ENCODE measurements around the gene SBF2. TPM values are rescaled to one million over a fixed set of nuclear protein-coding genes. Genes with fewer than 3 reads are reported as not detected.
"Not testable (repeated sequence)": the region's sequence is repeated elsewhere in the genome, so short reads cannot be mapped to it uniquely, and the experiment has no call there.

The SBF2 gene
- total RNA-seq, 1 donor from 2014 or later = 27.7 TPM

DNA sequence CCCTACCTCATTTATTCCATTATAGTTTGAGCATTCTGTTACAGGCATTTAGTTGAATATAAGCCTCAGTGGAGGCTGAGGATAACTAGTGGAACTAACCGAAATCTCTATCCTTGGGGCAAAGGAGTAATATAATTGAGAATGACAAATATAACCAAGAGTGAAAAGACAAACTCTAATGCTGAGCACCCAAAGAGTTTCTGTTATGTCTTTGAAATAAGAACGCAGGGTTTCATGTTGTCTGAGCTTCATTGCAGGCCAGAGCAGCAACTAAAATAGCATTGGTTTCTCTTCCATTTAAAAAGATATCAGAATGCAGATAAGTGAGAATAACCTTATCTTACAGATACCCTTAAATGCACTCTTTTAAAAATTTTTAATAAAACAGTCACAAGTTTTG is 131.8 kb downstream of the SBF2 start:
- ATAC-seq = no peak

DNA sequence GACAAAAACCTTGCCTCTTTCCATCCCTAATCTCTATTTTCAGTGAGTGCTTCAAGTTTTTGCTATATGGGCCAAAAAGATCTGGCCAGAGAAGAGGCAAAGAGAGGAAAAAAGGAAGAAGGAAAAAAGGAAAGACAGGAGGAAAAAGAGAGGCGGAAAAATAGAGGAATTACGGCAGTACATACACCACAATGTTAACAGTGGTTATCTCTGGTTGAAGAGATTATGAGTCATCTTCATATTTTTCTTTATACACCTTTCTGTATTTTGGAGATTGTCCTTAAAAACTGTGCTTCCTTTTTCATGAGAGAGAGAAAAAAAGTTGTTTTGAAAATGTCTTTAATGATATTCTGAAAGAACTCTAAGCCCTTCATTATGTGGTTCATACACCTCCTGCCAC is 133.7 kb downstream of the SBF2 start:
- ATAC-seq = no peak

DNA sequence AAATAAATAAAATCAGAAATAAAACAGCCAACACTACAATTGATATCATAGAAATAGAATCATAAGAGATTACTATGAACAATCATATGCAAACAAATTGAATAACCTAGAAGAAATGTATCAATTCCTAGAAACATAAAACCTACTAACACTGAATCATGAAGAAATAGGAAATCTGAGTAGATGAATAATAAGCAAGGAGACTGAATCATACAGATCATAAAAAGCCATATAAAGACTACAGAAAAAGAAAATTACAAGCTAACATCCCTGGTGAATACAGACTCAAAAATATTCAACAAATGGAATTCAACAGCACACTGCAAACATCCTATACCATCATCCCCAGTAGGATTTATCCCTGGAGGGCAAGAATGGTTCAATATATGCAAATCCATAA is 135.6 kb downstream of the SBF2 start:
- no peak for ATAC-seq

DNA sequence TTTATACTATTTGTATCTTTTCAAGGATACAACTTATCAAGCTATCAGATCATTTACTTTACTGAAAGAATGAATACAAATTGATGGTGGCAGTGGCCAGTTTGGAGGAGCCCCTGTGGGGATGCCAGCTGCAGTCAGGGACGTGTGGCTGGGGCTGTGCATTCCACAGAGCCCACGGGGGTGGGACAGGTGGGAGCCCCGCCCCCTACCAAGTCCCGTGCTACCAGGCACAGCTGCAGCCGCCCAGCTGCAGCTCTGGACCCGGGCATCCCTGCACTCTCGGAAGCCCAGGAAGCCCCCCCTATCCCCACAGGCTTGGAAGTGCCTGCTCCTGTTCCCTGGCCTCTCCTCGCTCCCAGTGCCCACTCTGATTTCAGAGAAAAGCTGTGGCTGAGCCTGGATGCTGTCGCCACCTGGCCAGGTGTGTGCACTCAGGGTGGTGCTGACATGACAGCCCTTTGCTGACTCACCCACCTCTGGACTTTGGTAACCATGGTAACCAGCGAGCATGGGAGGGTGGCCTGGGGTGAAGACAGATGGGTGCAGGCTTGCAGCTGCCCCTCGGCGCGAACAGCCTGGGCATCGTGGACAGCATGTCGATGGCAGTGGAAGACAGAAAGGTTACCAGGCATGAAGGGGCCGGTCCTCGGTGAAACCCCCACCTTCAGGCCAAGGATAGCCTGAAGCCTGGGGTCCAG is 138.1 kb downstream of the SBF2 start:
- no peak for ATAC-seq

DNA sequence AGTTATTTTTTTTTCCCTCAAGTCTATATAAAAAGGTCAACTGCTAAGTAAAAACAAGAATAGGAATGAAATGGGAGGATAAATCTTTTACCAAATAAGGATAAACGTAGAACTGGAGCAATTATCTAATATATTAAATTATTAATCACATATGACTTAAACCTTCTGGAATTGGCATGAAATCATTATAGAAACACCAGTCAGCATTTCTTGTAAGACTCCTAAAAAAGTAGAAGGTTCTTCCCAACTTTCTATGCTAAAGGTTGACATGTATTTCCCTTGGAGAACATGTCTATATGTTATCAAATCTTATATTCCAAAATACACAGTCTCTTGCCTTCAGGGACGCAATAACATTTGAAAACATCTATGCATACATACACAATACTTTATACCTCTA is 143.2 kb downstream of the SBF2 start:
- ATAC-seq = no peak

DNA sequence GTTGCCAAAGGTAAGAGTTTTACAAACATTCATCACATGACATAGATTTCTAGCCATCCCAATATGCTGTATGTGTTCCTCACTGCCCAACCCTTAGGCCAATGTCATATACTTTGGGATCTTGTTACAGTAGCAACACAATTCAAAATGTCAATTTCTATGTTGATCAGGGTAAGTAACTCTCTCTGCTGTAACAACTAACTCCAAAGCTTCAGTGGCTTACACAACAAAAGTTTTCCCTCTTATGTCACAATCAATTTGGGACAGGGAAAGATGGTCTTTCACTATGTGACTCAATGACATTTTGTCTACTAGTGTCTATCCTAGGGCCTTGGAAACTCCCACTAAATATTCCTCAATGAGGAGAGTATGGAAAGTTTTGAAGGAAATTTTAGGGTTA is 144.5 kb downstream of the SBF2 start:
- no peak for ATAC-seq

DNA sequence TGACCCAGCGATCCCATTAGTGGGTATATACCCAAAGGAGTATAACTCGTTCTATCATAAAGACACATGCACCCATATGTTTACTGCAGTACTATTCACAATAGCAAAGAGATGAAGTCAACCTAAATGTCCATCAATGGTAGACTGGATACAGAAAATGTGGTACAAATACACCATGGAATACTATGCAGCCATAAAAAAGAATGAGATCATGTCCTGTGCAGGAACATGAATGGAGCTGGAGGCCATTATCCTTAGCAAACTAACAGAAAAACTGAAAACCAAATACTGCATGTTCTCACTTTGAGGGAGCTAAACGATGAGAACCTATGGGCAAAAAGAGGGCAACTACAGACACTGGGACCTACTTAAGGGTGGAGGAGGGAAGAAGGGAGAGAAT is 146.8 kb downstream of the SBF2 start:
- ATAC-seq = no peak

DNA sequence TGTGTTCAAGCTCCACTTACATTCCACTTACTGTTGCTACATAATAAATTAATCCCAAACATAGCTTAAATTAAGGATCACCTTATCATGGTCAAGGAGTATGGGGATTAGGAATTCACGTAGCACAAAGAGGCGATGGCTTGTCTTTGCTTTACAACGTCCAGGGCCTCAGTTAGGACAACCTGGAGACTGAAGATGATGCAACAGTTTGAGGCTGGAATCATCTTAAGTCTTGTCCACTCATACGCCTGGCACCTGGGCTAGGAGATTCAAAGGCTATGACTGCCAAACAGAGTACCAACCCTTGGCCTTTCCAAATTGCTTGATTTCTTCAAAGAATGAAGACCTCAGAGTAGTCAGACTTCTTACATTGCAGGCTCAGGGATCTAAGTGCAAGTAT is 149.1 kb downstream of the SBF2 start:
- no peak for ATAC-seq

DNA sequence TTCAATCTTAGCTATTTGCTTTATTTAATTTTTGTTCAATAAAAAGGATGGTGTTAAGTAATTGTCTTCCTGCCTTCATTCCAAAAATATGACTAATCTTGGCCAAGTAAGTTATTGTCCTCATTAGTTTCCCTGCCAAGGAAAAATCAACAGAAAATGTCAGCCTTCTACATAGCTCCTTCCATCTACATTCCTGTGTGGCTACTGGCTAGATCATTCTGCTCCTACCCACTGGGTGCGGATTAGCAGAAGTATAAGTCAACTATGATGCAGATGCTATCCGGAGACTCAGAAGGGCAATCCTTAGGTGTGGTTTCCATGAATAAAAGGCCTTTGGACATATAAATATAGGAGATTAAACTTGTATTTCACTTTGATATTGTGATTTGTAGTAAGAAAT is 154.4 kb downstream of the SBF2 start:
- ATAC-seq = peak; percentile 82

DNA sequence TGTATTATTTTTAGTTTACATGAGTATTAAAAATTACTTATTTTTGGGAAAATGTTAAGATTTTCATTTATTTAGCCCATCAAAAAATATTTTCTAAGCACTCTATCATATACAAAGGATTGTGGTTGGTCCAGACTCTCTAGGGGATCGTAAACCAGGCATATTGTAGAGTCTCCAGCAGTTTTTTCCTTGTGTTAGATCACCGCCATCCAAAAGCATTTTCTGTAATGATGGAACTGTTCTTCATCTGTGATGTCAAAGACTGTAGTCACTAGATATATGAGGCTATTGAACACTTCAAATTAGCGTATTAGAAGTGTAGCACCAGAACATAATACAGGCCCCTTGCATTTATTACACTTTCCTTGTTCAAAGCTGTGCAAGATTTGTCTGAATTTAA is 154.9 kb downstream of the SBF2 start:
- no peak for ATAC-seq

DNA sequence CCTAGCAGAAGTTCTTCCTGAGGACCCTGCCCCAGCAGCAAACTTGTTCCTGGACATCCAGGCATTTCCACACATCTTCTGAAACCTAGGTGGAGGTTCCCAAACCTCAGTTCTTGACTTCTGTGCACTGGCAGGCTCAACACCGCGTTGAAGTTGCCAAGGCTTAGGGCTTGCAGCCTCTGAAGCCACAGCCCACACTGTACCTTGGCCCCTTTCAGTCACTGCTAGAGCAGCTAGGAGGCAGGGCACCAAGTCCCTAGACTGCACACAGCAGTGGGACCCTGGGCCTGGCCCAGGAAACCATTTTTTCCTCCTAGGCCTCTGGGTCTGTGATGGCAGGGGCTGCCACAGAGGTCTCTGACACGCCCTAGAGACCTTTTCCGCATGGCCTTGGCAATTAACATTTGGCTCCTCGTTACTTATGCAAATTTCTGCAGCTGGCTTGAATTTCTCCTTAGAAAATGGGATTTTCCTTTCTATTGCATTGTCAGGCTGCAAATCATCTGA is 159.0 kb downstream of the SBF2 start:
- ATAC-seq = no peak

DNA sequence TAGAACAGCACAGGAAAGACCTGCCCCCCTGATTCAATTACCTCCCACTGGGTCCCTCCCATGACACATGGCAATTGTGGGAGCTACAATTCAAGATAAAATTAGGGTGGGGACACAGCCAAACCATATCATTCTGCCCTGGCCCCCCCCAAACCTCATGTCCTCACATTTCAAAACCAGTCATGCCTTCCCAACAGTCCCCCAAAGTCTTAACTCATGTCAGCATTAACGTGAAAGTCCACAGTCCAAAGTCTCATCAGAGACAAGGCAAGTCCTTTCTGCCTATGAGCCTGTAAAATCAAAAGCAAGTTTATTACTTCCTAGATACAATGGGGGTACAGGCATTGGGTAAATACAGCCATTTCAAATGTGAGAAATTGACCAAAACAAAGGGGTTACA is 159.8 kb downstream of the SBF2 start:
- ATAC-seq = not testable (repeated sequence)

DNA sequence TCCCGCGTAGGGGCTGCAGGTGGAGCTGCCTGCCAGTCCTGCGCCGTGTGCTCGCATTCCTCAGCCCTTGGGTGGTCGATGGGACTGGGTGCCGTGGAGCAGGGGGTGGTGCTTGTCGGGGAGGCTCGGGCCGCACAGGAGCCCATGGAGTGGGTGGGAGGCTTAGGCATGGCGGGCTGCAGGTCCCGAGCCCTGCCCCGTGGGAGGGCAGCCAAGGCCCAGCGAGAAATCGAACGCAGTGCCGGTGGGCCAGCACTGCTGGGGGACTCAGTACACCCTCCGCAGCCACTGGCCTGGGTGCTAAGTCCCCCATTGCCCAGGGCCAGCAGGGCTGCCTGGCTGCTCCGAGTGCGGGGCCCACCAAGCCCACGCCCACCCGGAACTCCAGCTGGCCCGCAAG is 160.8 kb downstream of the SBF2 start:
- not testable (repeated sequence) for ATAC-seq

DNA sequence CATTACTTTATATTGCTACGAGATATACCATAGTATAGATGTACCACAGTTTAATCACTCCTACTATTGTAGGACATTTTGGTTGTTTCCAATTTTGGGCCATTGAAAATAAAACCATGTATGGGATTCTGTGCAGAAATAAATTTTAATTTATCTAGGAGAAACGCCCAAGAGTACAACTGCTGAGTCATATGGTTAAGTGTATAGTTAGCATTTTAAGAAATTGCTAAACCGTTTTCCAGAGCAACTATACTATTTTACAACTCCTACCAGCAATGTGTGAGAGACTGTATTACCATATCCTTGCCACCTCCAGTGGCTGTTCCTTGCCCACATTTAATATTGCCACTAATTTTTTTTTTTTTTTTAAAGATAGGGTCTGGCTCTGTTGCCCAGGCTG is 163.1 kb downstream of the SBF2 start:
- no peak for ATAC-seq

DNA sequence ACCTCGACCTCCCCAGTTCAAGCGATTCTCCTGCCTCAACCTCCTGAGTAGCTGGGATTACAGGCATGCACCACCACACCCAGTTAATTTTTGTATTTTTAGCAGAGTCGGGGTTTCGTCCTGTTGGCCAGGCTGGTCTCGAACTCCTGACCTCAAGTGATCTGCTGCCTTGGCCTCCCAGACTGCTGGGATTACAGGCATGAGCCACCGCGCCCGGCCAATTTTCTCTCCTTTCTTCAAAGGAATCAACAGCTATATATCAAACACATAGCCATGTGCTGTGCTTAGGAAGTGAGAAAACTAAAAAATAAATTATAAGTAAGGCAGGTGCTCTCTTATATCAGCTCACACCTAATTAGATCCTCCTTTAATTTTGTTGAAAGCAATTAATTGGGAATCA is 164.8 kb downstream of the SBF2 start:
- ATAC-seq = not testable (repeated sequence)

DNA sequence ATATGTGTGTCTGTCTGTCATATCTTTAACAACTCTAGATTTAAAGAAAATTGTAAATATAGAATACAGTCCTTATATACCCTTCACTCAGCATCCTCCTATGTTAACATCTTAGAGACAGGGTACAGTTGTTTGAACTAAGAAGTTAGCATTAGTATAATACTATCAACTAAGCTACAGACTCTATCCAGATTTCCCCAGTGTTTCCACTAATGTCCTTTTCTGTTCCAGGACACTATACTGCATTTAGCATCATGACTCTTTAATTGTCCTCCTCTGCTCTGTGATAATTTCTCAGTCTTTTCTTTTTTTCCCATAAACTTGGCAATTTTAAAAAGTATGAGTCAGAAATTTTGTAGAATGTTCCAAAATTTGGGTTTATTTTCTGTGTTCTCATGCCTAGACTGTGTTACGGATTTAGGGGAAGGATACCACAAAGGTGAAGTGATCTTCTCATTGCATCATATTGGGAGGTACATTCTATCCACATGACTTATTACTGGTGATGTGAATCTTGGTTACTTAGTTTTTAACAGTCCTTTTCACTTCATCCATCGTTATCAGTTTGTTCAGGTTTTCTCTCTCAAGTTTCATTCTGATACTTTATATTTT is 168.4 kb downstream of the SBF2 start:
- ATAC-seq = no peak

DNA sequence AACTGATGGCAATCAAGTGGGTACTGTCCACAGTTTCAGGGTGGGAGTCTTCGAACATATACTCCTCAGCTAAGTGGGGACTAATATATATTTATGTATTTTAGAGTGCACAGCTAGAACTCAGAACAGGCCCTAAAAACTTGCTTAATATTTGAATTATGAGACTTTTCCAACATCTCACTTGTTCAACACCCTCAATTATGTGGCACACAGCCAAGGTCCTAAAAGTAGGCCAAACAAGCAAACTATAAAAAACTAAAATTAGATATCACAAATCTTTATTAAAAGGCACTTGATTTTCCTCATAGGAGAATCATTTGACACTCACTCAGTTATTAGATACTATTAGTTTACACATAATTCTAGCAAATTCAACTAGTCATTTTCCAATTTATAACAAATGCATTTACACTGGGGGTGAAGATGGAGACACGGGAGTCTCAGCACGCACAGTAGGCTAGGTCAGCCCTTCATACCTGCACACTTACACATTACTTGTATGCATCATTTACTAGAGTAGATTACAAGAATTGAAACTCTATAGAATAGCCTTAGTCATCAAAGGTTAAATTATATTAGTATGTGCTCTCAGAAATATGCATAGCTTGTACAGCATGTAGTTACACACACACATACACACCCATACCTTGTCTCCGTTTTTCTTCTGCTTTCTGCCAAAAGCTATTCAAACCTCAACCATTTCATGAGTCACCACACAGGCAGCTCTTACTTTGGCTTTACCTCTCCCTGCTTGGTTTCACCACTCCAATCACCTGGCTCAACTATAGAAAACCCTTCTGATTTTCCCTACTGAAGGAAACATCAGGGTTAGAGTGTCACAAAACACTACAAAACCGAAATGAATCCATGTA is 171.5 kb downstream of the SBF2 start:
- ATAC-seq = peak; percentile 99

DNA sequence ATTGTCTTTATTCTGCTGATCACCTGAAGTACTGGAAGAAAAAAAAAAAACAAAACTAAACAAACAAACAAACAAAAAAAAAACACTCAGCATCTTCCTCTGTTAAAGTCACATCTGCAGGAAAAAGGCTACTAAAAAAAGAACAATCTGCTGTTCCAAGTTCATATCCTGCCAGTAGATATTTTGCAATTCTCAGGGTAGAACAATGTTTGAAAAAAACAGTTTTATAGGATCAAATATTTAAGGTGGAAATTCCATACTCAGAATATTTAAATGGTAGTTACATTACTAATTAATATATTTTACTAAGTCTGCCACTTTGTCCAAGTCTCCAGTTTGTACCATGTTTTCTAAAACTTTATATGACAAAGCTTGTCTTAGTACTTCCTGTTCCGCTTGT is 175.2 kb downstream of the SBF2 start:
- ATAC-seq = no peak

DNA sequence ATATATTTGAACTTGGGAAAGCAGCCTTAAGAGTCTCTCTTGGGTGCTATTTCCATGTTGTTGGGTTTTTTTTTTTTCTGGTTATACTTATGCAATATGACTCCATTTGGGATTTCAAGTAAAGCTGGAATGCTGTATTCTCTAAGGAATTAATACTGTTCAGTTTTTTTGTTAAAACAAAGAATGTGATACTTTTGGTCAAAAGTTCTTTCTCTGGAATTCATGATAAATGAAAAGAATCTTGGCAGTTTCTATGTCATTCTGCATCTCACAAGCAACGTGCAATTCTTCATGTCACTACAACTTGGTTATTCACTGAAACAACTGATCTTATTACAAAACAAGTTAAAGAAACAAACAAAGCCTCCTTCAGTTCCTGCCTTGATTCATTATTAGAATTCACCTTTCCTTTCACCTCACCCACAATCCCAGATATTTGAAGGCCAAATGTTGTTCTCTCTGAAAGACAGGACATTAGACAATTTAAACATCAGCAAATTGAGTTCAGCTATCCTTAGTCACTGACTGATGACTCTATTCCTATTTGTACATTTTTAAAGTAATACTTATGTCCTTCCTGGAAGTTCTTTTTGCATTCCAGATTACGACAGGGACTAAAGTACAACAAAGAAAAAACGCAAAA is 176.2 kb downstream of the SBF2 start:
- no peak for ATAC-seq

DNA sequence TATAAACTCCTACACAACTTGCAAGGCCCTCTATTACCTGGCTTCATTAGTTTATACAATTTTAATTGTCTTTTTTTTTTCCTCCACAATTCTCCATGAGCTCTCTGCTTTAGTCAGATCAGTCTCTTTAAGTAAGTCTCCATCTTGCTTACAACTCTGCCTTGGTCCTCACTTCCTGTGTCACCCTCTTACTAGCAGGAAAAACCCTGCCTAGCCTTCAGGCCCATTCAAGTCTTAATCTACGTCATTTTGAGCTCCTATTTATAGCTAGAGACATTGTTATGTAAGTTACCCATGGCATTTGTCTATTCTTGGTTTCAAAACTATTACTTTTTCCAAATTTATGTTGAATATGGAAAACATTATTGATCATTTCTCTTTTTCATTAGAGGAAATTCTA is 177.4 kb downstream of the SBF2 start:
- peak; percentile 66 for ATAC-seq

DNA sequence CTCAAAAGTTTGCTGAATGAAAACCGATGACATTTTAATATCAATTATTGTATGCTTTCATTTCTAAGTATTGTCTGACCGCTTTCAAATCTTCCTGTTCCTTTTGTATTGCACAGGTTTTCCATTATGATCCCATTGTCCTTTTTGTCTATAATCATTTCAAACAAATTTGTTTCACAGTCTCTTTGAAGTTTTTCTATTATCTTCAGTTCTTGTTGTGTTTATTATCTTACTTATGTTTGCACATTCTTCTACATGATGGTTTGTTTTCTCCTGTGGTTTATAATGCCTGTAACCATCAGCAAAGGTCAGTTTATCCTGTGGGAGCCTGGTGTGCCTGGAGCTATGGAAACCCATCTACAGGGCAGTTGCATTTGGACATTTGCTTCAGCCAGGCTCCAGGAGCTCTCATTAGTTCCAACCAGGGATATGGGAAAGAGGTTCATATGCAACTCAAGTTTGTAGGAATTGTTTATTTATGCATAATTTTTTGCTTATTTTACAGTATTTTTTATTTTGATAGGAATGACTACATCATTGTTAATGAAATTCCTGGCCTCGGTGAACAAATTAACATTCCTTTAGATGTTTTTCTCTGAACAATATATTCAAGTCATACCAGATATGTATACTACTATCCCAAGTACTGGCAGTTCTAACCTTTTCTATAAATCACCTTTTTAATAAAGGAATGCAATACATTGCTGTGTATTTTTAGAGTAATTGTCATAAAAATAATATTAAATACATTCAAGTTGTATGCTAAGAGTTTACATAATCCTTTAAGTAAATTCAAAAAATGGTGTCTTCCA is 179.2 kb downstream of the SBF2 start:
- no peak for ATAC-seq

DNA sequence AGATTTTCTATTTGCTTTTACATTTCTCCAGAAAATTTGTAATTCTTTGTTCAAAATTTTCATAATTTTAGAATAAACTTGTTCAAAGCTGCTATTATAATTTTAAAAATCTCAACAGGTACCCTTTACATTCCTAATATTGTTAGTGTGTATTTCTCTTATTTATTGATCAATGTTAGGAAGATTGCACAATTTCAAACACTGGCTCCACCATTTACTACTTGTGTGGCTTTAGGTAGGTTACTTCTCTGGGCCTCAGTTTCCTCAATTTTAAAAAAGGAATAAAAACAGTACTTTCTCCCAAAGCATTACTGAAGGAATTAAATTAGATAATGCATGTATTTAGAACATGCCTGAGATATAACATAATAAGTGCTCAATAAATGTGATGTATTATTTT is 180.2 kb downstream of the SBF2 start:
- ATAC-seq = no peak
